Measurements from ENCODE around the gene FANK1.
"Not testable (repeated sequence)": the region's sequence is repeated elsewhere in the genome, so short reads cannot be mapped to it uniquely, and the experiment has no call there.

FANK1 gene

DNA sequence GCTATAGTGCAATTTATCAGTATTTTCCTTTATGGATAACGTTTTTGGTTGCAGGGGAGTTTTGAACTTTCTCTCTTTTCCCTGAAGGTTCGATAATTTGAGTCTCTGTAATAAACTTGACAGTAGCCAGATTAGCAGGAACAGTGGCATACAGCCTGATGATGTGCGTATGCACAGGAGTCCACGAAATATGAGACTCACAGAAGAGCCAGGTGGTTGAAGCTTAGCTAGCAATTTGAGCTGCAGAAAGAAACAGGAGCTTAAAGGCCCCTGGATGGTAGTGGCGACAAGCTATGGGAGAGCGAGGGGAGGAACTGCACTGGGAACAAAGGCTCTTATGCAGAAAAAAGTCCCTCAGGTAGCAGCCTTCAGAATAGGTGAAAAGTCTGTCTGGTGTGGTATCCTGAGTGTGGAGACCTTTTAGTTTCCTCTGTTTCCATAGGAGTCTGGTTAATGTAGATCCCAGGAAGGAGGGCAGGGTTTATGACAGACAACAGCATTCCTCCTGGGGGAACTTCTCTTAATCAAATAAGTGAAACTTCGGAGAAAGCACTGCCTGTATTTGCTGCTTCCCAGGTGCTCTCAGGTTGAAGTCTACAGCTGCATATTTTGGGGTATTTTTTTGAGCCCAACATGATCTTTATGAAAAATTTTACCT is 32.7 kb downstream of the FANK1 start:
- no peak for DNase-seq (ENCODE audit: low read depth in 2 of 2)

DNA sequence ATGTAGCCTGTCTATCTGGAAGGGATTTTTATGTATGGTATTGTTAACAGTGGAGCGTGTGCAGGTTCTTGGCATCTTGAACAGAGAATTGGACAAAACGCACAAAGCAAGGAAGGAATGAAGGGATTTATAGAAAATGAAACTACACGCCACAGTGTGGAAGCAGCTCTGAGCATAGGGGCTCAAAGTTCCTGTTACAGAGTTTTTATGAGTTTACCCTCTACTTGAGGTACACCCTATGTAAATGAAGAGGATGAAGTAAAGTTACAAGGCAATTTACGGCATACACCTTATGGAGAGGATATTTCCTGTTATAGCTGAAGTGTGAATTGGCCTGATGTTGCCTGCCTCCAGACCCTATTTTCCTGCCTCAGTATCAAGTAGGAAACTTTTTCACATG is 33.3 kb downstream of the FANK1 start:
- no peak for DNase-seq (ENCODE audit: low read depth in 2 of 2)

DNA sequence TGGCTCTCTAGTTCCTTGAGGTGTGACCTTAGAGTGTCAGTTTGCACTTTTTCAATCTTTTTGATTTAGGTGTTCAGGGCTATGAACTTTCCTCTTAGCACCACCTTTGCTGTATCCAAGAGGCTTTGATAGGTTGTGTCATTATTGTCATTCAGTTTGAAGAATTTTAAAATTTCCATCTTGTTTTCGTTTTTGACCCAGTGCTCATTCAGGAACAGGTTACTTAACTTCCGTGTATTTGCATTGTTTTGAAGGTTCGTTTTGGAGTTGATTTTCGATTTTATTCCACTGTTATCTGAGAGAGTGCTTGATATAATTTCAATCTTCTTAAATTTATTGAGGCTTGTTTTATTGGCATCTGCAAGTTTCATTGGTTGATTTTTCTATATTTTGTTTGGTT is 37.3 kb downstream of the FANK1 start:
- no peak for DNase-seq (ENCODE audit: low read depth in 2 of 2)

DNA sequence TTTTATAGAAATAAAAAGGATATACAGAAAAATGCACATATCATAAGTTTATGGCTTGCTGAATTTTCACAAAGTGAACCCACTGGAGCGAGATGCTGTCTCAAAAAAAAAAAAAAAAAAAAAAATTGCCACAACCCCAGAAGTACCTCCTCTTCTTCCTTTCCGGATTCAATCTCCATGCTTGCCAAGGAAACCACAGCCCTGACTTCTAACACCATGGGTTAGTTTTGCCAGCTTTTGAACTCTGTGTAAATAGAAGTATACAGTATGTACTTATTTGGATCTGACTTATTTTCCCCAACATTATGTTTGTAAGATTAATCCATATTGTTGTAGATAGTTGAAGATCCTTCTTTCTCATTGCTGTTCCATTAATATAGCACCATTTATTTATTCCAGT is 40.0 kb downstream of the FANK1 start:
- DNase-seq (ENCODE audit: low read depth in 2 of 2) = no peak

DNA sequence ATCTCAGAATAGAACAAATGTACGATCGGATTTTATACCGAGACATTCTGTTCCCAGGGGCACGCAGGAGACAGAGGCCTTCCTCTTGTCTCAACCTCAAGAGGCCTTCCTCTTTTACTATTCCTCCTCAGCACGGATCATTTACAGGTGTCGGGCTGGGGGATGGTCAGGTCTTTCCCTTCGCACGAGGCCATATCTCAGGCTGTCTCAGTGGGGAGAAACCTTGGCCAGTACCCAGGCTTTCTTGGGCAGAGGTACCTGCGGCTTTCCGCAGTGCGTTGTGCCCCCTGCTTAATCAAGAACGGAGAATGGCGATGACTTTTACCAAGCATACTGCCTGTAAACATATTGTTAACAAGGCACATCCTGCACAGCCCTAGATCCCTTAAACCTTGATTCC is 44.2 kb downstream of the FANK1 start:
- no peak for DNase-seq (ENCODE audit: low read depth in 2 of 2)

DNA sequence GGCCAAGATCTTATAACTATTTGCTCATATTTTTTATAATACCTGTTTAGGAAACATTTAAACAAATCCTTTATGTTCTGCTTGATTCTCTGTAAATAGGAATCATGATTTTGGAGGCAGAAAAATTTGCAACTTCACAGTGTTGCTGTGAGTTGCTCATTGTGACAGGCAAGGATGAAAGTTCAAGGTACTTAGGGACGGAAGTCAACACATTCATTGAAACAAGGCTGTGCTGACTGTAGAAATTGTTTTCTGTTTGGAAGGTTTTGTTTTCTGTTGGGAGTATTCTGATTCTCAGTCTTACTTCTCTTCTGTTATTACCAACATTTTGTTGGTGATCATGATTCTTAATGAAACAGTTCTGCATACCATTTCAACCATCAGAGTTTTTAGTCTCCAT is 54.9 kb downstream of the FANK1 start:
- DNase-seq (ENCODE audit: low read depth in 2 of 2) = no peak

DNA sequence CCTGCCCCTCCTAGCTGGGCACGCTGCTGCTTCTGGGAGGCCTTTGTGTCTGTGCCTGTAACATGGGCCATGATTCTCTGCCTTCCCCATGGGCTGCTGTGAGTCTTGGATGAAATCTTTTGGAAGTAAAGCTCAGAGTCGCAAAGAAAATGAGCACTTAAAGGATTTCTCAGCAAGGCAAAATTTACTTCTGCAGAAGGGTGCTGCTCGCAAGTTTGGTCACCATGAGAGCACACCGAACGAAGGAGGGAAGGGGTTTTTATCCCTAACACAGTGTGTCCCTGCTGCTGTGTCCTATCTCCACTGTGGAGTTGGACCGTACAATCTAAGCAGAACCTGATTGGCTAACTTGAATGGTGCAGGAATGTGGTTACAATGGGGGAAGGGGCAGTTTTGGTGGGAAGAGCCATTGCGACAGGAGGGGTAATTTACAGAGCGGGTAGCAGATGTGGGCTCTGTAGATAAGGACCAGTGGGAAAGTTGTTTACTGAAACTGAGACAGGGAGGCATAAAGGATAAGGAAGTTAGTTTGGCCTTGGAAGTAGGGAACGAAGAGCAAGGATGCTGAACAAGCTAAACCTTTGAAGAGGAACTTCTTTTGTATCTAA is 57.5 kb downstream of the FANK1 start:
- no peak for DNase-seq (ENCODE audit: low read depth in 2 of 2)

DNA sequence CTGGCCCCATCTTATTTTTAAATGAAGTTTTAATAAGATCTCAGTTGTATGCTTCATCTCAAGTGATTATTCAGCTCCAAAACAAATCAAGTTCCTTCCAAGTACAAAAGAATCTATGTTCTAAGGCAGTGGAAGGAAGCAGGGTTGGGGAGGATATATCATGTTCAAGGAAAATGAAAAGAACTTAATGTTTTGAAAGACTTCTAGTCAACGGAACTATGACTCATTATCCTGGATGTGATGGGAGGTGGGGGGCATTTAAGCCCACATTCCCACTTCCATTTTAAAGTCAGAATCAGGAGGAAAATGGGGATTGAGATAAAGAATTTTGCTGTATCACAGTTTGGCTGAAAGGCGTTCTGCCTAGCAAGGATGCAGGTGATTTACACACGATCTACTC is 59.4 kb downstream of the FANK1 start:
- DNase-seq (ENCODE audit: low read depth in 2 of 2) = no peak

DNA sequence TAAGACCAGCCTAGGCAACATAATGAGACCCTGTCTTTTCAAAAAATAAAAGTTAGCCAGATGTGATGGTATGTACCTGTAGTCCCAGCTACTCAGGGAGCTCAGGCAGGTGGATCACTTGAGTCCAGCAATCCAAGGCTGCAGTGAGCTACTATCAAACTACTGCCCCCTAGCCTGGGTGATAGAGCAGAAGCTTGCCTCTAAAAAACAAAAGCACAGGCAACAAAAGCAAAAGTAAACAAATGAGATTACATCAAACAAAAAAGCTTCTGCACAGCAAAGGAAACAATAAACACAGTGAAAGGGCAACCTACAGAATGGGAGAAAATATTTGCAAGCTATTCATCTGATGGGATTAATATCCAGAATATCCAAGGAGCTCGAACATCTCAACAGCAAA is 65.4 kb downstream of the FANK1 start:
- DNase-seq (ENCODE audit: low read depth in 2 of 2) = no peak

DNA sequence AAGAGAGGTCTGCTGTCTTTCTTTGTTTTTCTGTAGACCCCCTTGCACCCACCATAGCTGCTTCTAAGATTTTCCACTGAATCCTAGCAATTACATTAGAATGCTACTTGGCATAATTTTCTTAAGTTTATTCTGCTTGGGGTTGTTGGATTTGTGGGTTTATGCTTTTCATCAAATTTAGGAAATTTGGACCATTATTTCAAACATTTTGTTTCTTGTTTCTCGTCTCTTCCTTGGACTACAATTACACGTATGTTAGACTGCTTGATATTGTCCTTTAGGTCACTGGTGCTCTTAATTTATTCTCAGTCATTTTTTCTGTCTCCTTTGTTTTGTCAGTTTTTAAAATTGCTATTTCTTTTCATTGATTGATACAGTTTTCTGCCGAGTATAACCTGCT is 65.8 kb downstream of the FANK1 start:
- DNase-seq (ENCODE audit: low read depth in 2 of 2) = no peak

DNA sequence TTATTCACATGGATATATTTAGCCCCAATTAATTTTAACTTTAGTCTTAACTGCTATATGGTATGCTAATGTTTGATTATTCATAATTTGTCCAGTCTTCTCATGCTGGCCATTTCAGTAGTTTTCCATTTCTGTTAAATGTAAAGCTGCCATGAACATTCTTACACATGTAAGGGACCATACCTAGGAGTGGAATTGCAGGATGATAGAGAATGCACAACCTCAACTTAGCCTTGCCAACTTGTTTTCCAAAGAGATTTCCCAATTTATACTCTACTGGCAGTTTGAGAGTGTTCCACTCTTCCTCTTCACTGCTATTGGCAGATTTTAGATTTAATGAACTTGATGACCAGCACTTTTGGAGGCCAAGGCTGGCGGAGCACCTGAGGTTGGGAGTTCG is 68.2 kb downstream of the FANK1 start:
- no peak for DNase-seq (ENCODE audit: low read depth in 2 of 2)

DNA sequence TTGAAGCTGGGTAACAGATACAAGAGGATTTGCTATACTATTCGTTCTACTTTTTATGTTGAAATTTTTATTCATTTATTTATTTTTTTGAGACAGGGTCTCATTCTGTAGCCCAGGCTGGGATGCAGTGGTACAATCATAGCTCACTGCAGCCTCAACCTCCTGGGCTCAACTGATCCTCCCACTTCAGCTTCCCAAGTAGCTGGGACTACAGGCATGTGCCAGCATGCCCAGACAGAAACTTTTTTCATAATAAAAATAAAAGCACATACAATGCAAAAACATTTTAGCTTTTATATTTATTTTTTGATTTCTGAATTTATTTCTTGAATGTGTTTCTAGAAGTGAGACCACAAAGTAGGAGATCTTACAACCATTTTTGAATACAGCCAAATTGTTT is 71.2 kb downstream of the FANK1 start:
- no peak for DNase-seq (ENCODE audit: low read depth in 2 of 2)

DNA sequence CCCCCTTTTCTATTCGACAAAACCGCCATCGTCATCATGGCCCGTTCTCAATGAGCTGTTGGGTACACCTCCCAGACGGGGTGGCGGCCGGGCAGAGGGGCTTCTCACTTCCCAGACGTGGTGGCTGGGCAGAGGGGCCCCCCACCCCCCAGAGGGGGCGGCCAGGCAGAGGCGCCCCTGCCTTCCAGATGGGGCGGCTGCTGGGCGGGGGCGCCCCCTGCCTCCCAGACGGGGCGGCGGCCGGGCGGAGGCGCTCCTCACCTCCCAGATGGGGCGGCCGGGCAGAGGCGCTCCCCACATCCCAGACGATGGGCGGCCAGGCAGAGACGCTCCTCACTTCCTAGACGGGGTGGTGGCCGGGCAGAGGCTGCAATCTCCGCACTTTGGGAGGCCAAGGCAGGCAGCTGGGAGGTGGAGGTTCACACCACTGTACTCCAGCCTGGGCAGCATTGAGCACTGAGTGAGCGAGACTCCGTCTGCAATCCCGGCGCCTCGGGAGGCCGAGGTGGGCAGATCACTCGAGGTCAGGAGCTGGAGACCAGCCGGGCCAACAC is 73.8 kb downstream of the FANK1 start:
- DNase-seq (ENCODE audit: low read depth in 2 of 2) = not testable (repeated sequence)

DNA sequence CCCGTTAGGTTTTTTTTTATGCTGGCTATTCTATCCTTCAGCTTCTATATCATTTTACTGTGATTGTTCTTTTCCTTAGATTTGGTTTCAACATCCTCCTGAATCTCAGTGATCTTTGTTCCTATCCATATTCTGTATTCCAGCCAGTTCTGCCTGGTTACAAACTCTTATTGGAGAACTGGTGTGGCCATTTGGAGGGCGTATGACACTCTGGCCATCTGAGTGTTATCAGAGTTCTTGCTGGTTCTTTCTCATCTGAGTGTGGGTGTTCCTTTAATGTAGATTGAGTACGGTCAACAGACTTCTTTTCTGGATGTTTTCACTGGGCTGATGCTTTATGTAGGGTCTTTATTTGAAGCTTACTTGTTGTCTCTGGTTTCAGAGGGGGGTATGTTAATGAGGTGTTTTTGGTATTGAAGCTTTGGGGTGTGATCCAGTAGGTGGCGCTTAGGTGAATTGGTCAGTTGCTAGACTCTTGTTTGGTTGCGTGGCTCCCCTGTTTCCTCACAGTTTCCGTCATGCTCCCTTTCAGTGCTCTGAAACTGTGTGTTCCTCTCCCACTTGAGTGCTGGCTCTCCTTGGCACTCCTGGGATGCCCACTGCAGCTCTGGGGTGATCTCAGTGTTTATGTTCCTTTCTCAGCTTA is 80.7 kb downstream of the FANK1 start:
- no peak for DNase-seq (ENCODE audit: low read depth in 2 of 2)

DNA sequence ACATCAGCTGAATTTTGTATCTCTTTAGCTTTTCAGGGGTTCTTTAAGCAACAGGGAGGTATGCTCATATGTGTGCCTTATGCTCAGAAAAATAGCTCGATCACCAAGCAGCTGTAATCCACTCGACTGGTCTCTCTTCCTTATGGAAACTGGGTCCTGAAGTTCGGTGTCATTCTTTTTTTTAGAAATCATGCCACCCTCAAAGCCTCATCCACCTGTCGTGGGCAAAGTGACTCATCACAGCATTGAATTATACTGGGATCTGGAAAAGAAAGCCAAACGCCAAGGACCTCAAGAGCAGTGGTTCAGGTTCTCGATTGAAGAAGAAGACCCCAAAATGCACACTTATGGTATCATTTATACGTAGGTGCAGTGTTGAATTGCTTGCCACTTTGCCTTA is 83.6 kb downstream of the FANK1 start:
- DNase-seq (ENCODE audit: low read depth in 2 of 2) = no peak

DNA sequence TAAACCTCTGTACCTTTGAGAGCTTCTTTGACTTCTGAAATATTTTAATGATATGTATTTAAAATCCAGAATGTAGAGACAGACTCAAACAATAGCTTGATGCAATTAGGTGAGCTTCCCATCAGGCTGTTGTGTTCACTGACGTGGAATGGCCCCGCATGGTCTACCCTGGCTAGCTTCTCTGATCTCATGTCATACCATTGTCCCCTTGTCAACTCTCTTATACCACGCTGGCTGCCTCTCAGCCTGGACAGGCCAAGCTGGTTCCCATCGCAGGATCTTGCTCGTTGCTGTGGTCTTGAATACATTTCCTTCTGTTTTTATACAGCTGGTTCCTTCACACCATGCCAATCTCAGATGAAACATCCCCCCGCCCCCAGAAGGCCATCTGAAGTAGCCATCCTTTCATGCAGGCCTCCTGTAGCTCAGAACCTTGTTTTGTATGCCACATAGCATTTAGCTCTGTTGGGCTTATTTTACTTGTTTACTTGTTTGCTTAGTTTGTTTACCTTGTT is 84.2 kb downstream of the FANK1 start:
- no peak for DNase-seq (ENCODE audit: low read depth in 2 of 2)

DNA sequence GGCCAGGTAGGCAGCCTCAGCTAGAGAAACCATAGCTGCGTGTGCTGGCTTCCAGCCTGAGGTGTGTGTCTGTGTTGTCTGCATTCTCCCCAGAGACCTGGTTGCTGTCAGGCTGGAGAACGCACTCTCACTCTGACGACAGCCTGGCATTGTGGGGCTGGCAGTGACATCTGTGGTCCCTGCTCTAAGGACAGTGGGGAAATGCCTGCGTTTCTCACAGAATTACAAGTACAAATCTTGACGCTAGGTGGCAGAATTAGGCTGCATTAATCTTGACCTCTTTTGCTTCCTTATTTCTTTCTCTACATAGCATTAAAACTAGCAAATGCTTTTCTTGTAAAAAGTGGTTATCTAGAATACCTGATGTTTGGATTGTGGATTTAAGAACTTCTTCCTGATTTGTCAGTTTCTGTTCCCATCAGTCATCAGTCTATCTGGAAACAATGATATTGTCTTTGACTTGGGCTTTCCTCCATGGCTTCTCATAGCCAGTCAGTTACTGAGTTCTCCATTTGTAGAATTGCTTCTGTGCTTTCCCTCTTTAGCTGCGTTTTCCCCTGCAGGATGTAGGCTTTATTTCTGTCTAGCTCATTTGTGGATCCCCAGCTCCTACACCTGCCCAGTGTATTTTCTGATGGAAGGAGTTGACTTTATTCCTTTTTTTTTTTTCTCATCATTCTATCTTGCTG is 86.0 kb downstream of the FANK1 start:
- no peak for DNase-seq (ENCODE audit: low read depth in 2 of 2)

DNA sequence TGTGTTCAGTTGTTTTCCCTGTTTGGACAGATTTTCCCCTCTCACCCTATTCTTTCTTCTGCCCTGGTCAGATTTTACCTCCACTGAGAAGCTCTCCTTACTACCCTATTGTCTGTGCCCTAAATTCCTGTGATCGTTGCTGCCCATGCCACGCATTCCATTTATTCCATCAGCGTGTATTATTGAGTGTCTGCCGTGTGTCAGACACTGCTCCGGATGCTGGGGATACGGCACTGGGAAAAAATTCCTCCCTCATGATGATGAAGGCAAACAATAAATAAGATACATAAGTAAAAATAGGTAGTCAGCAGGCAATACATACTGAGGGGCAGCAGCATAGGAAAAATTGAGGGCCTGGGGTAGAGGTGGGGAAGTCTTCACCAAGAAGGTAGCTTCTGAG is 86.8 kb downstream of the FANK1 start:
- DNase-seq (ENCODE audit: low read depth in 2 of 2) = no peak

DNA sequence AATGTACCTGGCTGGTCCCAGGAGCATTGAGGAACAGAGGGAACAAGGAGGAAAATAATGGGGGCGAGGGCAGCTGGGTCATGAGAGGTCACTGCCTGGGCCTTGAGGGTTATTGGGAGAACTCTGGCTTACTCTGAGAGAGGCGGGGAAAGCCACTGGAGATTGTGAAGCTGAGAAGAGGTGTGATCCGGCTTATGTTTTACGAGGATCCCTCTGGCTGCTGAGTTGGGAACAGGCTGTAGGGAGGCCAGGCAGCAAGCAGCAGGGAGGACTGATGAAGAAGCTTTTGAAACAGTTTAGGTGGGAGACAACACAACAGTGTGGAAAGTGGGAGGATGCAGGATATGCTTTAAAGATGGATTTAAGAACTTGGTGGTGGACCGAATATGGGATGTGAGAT is 87.3 kb downstream of the FANK1 start:
- no peak for DNase-seq (ENCODE audit: low read depth in 2 of 2)

DNA sequence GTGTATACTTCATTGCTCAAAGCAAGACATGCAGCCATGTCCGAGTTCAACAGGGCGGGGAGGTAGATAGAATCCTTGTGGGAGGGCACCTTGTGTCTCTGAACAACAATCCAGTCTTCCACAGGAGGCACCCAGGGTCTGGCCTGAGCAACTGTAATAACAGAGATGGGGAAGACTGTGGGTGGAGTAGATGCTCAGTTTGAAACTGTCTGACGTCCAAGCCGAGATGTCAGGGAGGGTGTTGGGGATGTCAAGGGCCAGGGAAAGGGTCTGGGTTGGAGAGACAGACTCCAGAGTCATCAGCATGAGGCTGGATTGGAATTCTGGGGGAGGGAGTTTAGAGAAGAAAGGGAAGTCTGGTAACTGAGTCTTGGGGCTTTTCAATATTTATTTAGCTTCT is 88.0 kb downstream of the FANK1 start:
- DNase-seq (ENCODE audit: low read depth in 2 of 2) = no peak

DNA sequence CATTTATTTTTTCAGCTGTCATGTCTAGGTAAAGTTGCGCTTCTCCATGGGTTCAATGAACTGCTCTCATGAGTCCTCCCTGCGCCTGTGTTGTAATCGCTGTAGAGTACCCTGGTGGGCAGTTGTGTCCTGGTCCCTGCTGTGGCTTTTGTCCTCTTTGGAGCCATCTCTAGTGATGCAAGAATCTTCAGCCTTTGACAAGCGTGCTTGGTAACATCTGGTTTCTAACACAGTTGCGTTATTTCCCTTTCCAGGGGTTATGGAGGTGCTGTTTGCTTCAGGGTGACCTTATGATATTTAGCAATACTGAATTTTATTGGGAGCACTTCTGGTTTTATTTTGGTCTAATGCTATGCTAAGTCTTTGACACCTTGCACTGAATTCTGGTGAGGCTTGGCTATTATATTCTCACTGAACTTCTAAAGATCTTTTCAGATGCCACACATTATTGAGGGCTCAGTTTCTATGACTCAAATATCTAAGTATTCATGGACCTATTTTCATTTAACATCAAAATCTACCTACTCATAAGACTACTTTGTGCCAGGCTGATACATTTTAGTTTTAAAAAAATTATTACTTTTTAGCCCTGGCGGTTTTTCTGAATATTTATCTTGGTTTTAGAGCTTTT is 88.6 kb downstream of the FANK1 start:
- no peak for DNase-seq (ENCODE audit: low read depth in 2 of 2)
